Measurements from ENCODE around the gene WRAP73. TPM values are rescaled to one million over a fixed set of nuclear protein-coding genes. Genes with fewer than 3 reads are reported as not detected.

WRAP73 gene
- total RNA-seq, 2 donors from 2014 or later, result 24.8 to 25.9 TPM

GRCh38 chr1:3678361-3679097 lies 28.6 kb upstream of the WRAP73 start:
- H3K4me1 Mint-ChIP-seq, result peaks cover 10% of the 10 kb centered on the region
- no peaks in the 10 kb centered on the region for H3K9me3 ChIP-seq (ENCODE audit: control insufficient read depth, low read length, poor library complexity, severe bottlenecking)
- no peak overlapping the region for H3K4me3 Mint-ChIP-seq
- peaks cover 5% of the 10 kb centered on the region for H3K36me3 Mint-ChIP-seq (ENCODE audit: low read depth)
- no peak for ATAC-seq
- H3K27me3 Mint-ChIP-seq, result peaks cover 2% of the 10 kb centered on the region
- no peak for DNase-seq
- no peak overlapping the region for H3K27ac Mint-ChIP-seq

- peaks cover 13% of the 10 kb centered on the region for H3K4me1 Mint-ChIP-seq
- H3K27ac Mint-ChIP-seq, result no peak overlapping the region
- H3K36me3 Mint-ChIP-seq (ENCODE audit: low read depth), result peaks cover 8% of the 10 kb centered on the region
- DNase-seq, result no peak
- H3K9me3 ChIP-seq (ENCODE audit: control insufficient read depth, low read length, poor library complexity, severe bottlenecking), result no peaks in the 10 kb centered on the region
- ATAC-seq, result no peak
- peak overlapping the region; percentile 15 for H3K4me3 Mint-ChIP-seq
- H3K27me3 Mint-ChIP-seq, result peaks cover 10% of the 10 kb centered on the region
These were observed 27.6 kb upstream of the WRAP73 start for GRCh38 chr1:3677484-3677883.

DNA sequence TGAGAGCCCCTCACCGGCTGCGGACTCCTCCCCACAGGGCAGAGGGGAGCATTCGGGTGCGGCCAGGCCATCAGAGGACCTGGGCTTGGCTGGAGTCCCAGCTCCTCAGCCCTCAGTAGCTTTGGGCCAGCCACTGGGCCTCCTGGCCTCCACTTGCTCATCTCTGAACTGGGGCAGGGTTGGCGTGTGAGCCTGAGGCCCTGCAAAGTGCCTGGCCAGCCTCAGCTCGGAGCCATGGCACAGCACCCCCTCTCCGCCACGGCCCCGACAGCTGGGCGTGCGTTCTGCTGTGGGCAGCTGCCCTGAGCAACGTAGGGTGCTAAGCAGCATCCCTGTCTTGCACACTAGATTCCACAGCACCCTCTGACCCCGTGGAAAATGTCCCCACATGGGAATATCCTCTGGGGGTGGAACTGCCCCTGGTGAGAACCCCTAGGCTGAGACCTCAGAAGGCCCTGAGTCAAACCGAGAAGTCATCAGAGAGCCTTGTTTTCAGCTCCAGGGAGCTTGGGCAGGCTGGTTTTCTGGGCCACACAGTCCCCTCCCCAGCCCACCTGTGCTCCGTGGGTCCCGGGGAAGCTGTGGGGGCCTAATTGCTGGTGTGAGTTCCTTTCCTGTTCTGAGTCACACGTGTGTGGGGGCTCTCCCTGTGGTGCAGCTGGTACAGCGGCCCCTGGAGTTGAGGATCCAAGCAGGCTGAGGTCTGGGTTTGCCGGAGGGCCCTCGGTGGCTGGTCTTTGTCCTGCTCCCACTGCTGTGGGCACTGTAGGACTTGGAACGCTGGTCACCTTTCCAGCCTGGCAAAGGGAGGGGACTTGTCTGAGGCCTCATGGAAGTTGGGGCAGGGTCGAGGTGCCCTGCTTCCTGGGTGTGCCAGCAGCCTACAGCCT lies 26.9 kb upstream of the WRAP73 start:
- DNase-seq, result no peak
- Mint-ChIP-seq H3K36me3 (ENCODE audit: low read depth) (peaks cover 8% of the 10 kb centered on the region), H3K4me3 (peak overlapping the region; percentile 15), H3K4me1 (peaks cover 13% of the 10 kb centered on the region), H3K27ac (no peak overlapping the region), H3K27me3 (peaks cover 12% of the 10 kb centered on the region)
- ATAC-seq, result no peak
- no peaks in the 10 kb centered on the region for H3K9me3 ChIP-seq (ENCODE audit: control insufficient read depth, low read length, poor library complexity, severe bottlenecking)

DNA sequence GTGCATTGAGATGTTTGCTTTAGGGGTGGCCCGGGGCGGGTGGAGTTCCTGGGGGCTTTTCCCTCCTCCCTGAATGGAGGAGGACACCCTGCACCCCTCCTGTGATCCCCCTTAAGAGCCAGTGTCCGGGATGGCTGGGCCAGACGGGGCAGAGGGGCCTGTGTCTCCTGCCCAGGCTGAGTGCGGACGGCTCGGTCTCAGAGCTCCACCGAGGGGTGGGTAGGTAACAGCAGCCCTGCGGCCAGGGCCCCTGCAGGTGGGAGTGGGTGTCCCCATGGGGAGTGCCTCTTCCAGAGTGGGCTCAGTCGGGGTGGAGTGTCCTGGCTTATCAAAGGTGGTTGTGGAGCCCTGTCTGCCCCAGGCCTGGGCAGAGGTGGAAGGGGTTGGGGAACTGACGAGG lies 25.5 kb upstream of the WRAP73 start:
- Mint-ChIP-seq H3K4me3 (no peak overlapping the region), H3K36me3 (ENCODE audit: low read depth) (peaks cover 8% of the 10 kb centered on the region), H3K27ac (no peak overlapping the region), H3K4me1 (peaks cover 16% of the 10 kb centered on the region), H3K27me3 (peaks cover 16% of the 10 kb centered on the region)
- DNase-seq (no peak), ATAC-seq (no peak)
- no peaks in the 10 kb centered on the region for H3K9me3 ChIP-seq (ENCODE audit: control insufficient read depth, low read length, poor library complexity, severe bottlenecking)

DNA sequence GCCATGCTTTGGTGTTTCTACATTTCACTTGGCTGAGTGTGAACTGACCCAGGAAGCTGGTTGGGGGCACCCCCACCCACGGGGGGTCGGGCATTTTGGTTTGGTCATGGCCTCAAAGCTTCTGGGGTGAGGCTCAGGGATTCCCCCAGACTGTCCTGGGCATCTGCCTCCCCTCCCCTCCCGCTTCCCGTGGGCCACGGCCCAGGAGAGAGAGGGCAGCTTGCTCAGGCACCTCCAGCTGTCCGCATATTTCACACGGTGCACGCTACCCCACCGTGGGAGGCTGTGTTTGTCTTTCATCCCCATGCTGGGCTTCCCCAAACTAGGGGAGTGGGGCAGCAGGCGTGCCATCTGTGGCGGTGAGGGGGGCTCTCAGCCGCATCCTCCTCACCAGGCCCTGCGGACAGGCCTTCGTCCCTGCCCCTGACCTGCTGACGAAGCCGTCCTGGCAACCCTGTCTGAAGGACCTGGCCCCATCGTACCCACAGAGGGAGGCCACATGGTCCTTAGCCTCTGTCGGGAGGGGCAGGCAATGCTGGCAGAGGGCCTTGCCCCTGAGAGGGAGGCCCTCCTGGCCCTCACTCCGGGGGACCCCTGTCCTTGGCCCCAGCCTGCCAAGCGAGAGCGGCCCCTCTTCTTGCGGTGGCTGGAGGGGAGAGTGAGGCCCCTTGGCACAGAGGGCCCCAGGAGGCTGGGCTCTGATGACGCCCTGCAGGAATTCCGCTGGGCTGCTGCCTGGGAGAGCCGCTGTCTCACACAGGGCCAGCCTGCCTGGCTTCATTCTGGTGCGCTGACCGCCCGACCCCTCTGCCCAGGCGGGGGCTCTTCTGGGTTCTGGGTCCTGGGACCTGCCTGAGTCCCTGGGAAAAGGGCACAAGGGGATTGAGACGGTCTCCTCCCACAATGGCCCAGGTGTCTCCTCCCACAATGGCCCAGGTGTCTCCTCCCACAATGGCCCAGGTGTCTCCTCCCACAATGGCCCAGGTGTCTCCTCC lies 24.5 kb upstream of the WRAP73 start:
- peaks cover 16% of the 10 kb centered on the region for H3K4me1 Mint-ChIP-seq
- DNase-seq (no peak), ATAC-seq (no peak)

GRCh38 chr1:3673381-3674099 lies 23.6 kb upstream of the WRAP73 start:
- Mint-ChIP-seq H3K36me3 (ENCODE audit: low read depth) (peaks cover 5% of the 10 kb centered on the region), H3K4me3 (no peak overlapping the region), H3K27ac (peak overlapping the region; percentile 72), H3K27me3 (peaks cover 25% of the 10 kb centered on the region), H3K4me1 (peaks cover 16% of the 10 kb centered on the region)
- no peaks in the 10 kb centered on the region for H3K9me3 ChIP-seq (ENCODE audit: control insufficient read depth, low read length, poor library complexity, severe bottlenecking)
- ATAC-seq (peak; percentile 66), DNase-seq (no peak)

More for the DNA sequence above, 24.5 kb upstream of the WRAP73 start:
- H3K36me3 Mint-ChIP-seq (ENCODE audit: low read depth), result peaks cover 5% of the 10 kb centered on the region
- no peak overlapping the region for H3K27ac Mint-ChIP-seq
- H3K4me3 Mint-ChIP-seq, result no peak overlapping the region
- H3K9me3 ChIP-seq (ENCODE audit: control insufficient read depth, low read length, poor library complexity, severe bottlenecking), result no peaks in the 10 kb centered on the region
- peaks cover 24% of the 10 kb centered on the region for H3K27me3 Mint-ChIP-seq

- H3K27ac Mint-ChIP-seq, result peak overlapping the region; percentile 72
- no peak overlapping the region for H3K4me3 Mint-ChIP-seq
- H3K27me3 Mint-ChIP-seq, result peaks cover 31% of the 10 kb centered on the region
- no peaks in the 10 kb centered on the region for H3K9me3 ChIP-seq (ENCODE audit: control insufficient read depth, low read length, poor library complexity, severe bottlenecking)
- ATAC-seq (no peak), DNase-seq (no peak)
- peaks cover 5% of the 10 kb centered on the region for H3K36me3 Mint-ChIP-seq (ENCODE audit: low read depth)
- H3K4me1 Mint-ChIP-seq, result peaks cover 15% of the 10 kb centered on the region
These were observed 23.1 kb upstream of the WRAP73 start for GRCh38 chr1:3672971-3673361.

DNA sequence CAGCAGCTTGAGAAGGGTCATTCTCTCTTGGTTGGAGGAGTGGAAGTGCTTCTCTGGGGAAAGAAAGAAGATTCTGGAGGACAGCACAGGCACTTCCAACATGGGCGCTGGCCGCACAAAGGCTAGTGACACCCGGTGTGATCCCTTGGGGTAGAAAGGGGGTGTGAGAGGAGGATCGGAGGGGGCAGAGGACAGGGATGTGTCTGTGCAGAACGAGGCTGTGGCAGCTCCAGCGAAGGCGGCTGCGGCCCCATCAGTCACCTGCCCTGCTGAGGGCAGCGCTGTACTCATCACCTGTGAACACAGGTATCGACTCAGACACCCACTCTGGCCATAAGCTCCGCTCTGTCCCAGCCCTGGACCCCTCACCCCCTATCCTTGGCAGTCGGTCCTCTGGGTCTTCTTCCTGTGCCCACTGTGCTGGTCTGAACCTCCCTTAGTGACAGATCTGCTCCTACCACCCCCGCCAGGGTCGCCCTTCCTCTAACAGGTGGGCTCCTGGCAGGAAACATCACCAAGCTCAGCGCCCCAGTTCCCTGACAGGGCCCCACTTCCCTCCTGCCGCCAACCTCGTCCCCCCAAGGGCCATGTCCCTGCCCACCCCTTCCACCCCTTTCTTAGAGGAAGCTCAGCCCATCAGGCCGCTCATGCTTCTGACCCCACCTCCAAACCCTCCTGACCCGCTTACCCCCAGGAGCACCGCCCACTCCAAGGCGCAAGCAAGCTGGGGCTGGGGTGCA lies 22.5 kb upstream of the WRAP73 start:
- Mint-ChIP-seq H3K4me3 (no peak overlapping the region), H3K36me3 (ENCODE audit: low read depth) (peaks cover 5% of the 10 kb centered on the region), H3K27ac (no peak overlapping the region), H3K27me3 (peaks cover 33% of the 10 kb centered on the region), H3K4me1 (peaks cover 9% of the 10 kb centered on the region)
- ATAC-seq (no peak), DNase-seq (no peak)
- H3K9me3 ChIP-seq (ENCODE audit: control insufficient read depth, low read length, poor library complexity, severe bottlenecking), result no peaks in the 10 kb centered on the region

GRCh38 chr1:3671371-3672180 lies 21.7 kb upstream of the WRAP73 start:
- Mint-ChIP-seq H3K4me1 (peaks cover 8% of the 10 kb centered on the region), H3K36me3 (ENCODE audit: low read depth) (peaks cover 5% of the 10 kb centered on the region), H3K4me3 (peak overlapping the region; percentile 53), H3K27ac (peak overlapping the region; percentile 70), H3K27me3 (peaks cover 38% of the 10 kb centered on the region)
- H3K9me3 ChIP-seq (ENCODE audit: control insufficient read depth, low read length, poor library complexity, severe bottlenecking), result no peaks in the 10 kb centered on the region
- DNase-seq (no peak), ATAC-seq (no peak)

DNA sequence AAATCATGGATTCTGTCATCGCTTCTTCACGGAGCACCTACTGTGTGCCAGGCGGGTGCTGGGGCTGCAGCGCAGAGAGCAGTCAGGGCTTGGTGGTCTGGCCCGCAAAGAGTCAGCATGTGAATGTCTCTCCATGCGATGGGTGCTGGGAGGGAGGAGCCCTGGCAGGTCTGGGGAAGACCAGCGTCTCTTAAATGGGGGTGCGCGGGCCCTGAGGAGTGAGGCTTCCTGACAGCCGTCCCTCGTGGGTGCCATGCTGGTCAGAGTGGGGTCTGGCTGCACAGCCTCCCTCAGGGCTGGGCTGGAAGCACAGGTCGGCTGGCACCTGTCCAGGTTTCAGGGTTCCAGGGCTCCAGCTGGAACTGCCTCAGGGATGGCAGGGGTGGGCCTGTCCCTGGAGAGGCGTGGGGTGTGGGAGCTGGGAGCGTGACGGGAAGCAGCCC lies 20.9 kb upstream of the WRAP73 start:
- no peaks in the 10 kb centered on the region for H3K9me3 ChIP-seq (ENCODE audit: control insufficient read depth, low read length, poor library complexity, severe bottlenecking)
- ATAC-seq, result no peak
- no peak overlapping the region for H3K4me3 Mint-ChIP-seq
- peaks cover 39% of the 10 kb centered on the region for H3K27me3 Mint-ChIP-seq
- DNase-seq, result no peak
- peaks cover 6% of the 10 kb centered on the region for H3K4me1 Mint-ChIP-seq
- no peak overlapping the region for H3K27ac Mint-ChIP-seq
- H3K36me3 Mint-ChIP-seq (ENCODE audit: low read depth), result peaks cover 5% of the 10 kb centered on the region

DNA sequence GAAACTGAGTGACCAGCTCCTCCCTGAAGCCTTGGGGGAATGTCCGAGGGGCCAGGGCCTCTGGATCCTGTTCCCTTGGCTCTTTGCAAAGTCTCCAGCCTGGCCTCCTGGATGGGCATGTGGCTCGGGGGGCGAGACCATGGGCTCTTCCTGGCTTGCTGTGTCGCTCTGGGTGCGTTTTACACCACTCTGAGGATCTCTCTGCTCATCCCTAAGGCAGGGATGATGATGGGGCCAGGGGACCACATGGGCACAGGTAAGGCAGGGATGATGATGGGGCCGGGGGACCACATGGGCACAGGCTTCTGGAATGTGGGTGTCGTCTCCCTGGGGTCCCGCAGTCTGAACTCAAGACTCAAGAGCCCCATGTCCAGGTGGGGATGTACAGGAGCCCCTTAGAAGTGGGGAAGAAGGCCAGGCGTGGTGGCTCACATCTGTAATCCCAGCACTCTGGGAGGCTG lies 20.1 kb upstream of the WRAP73 start:
- ATAC-seq, result no peak
- no peaks in the 10 kb centered on the region for H3K9me3 ChIP-seq (ENCODE audit: control insufficient read depth, low read length, poor library complexity, severe bottlenecking)
- H3K27me3 Mint-ChIP-seq, result peaks cover 39% of the 10 kb centered on the region
- peaks cover 6% of the 10 kb centered on the region for H3K4me1 Mint-ChIP-seq
- H3K27ac Mint-ChIP-seq, result no peak overlapping the region
- DNase-seq, result peak in 1 of 3 donors; percentile 3
- H3K36me3 Mint-ChIP-seq (ENCODE audit: low read depth), result peaks cover 5% of the 10 kb centered on the region
- H3K4me3 Mint-ChIP-seq, result no peak overlapping the region
